NT2/D1 (cell line): ENCODE results near the gene MAP3K20.
"Not testable (repeated sequence)": the region's sequence is repeated elsewhere in the genome, so short reads cannot be mapped to it uniquely, and the experiment has no call there.

Source experiments
- DNase-seq: peaks from one replicate; pipeline ENCODE4 v3.0.0-alpha.2; 2011; ENCODE audit warnings: low read depth, low spot score
- H3K27me3 ChIP-seq: 2 replicates; pipeline ENCODE4 v1.6.0; 2011; ENCODE audit warnings: mild to moderate bottlenecking; ENCODE audit not compliant: insufficient read length, insufficient read depth
- H3K36me3 ChIP-seq: 2 replicates; pipeline ENCODE4 v1.6.1; 2011; ENCODE audit warnings: mild to moderate bottlenecking, low read length, mixed read lengths; ENCODE audit not compliant: insufficient read depth, insufficient read length
- H3K4me1 ChIP-seq: 2 replicates; pipeline ENCODE4 v1.5.1; 2011; ENCODE audit not compliant: insufficient read depth, insufficient read length
- H3K4me3 ChIP-seq: 2 replicates; pipeline ENCODE4 v1.5.1; 2011; ENCODE audit warnings: low read depth; ENCODE audit not compliant: insufficient read length
- H3K9ac ChIP-seq: 2 replicates; pipeline ENCODE4 v1.6.0; 2011; ENCODE audit warnings: low read depth; ENCODE audit not compliant: insufficient read length
- H3K9me3 ChIP-seq: 2 replicates; pipeline ENCODE4 v1.5.1; 2011; ENCODE audit warnings: mild to moderate bottlenecking, low read length; ENCODE audit not compliant: insufficient read depth
- SUZ12 ChIP-seq: IDR thresholded peaks from 2 replicates; pipeline ENCODE4 v1.6.1; 2011; ENCODE audit not compliant: insufficient read length, insufficient read depth; ENCODE audit errors: extremely low read depth
- YY1 ChIP-seq: IDR thresholded peaks from 2 replicates; pipeline ENCODE4 v1.6.1; 2011; ENCODE audit not compliant: insufficient read length, insufficient read depth
- ZNF274 ChIP-seq: IDR thresholded peaks from 2 replicates; pipeline ENCODE4 v1.6.1; 2011; ENCODE audit warnings: mild to moderate bottlenecking, low read depth, low read length

MAP3K20 gene

DNA sequence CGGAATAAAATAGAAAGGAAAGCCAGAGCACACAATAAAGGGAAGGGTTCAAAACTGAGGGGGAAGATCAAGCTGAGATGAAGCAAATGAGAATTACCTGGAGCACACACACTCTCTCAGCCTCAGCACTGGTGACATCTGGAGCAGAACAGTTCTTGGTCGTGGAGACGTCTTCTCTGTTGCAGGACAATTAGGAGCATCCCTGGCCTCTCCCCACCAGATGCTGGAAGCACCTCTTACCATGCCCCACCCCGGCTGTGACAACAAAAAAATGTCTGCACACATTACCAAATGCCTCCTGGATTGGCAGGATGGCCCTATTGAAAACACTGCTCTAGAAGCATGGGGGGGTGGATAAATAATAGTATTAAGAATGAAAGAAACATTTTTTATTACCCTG lies 43.6 kb upstream of the MAP3K20 start:
- H3K36me3 ChIP-seq = no peaks in the 10 kb centered on the region
- no peaks in the 10 kb centered on the region for H3K27me3 ChIP-seq
- no peak overlapping the region for H3K9ac ChIP-seq
- H3K4me1 ChIP-seq = no peaks in the 10 kb centered on the region
- TF ChIP-seq YY1 (no peak), SUZ12 (no peak), ZNF274 (no peak)
- no peaks in the 10 kb centered on the region for H3K9me3 ChIP-seq
- H3K4me3 ChIP-seq = no peak overlapping the region
- DNase-seq = no peak

DNA sequence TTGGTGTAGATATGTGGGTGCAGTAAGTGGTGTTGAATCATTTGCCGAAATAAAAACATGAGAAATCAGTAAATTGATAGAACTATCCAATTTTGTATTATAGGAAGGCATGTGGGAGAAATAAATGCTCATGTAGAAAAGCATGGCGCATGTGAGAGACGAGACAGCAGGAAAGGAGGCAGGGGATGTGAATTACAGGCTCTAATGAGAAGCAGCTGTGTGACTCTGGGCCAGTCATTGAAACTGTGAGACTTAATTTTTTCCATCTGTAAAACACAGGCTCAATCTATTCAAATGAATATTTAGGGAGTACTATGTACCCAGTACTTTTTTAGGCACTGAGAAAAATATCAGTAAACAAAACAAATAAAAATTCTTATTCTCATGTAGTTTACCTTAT lies 42.6 kb upstream of the MAP3K20 start:
- Histone ChIP-seq H3K36me3 (no peaks in the 10 kb centered on the region), H3K27me3 (no peaks in the 10 kb centered on the region), H3K9ac (no peak overlapping the region), H3K4me1 (peaks cover 2% of the 10 kb centered on the region), H3K4me3 (no peak overlapping the region), H3K9me3 (no peaks in the 10 kb centered on the region)
- DNase-seq = no peak
- TF ChIP-seq YY1 (no peak), ZNF274 (no peak), SUZ12 (no peak)

DNA sequence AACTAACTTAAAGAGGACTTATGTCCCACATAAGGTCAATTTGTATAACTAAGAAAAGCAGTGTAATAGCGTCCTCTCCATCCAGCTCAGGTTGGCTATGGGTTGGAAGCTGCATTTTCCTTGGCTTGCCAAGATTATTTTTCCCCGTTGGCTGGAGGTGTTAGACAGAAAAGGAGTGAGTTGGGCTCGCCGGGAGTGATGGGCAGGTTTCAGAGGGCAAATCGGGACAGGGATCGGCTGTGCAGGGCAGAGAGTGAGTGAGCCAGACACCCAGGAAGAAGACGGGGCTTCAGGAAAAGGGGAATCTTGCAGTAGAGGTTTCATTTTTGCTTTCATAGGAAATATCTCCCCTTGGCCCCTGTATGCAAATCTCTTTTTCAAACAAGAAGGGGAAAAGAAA lies 41.5 kb upstream of the MAP3K20 start:
- H3K9ac ChIP-seq = no peak overlapping the region
- H3K36me3 ChIP-seq = no peaks in the 10 kb centered on the region
- no peak overlapping the region for H3K4me3 ChIP-seq
- H3K9me3 ChIP-seq = no peaks in the 10 kb centered on the region
- no peak for DNase-seq
- H3K27me3 ChIP-seq = no peaks in the 10 kb centered on the region
- TF ChIP-seq SUZ12 (no peak), ZNF274 (no peak), YY1 (no peak)
- peaks cover 2% of the 10 kb centered on the region for H3K4me1 ChIP-seq

DNA sequence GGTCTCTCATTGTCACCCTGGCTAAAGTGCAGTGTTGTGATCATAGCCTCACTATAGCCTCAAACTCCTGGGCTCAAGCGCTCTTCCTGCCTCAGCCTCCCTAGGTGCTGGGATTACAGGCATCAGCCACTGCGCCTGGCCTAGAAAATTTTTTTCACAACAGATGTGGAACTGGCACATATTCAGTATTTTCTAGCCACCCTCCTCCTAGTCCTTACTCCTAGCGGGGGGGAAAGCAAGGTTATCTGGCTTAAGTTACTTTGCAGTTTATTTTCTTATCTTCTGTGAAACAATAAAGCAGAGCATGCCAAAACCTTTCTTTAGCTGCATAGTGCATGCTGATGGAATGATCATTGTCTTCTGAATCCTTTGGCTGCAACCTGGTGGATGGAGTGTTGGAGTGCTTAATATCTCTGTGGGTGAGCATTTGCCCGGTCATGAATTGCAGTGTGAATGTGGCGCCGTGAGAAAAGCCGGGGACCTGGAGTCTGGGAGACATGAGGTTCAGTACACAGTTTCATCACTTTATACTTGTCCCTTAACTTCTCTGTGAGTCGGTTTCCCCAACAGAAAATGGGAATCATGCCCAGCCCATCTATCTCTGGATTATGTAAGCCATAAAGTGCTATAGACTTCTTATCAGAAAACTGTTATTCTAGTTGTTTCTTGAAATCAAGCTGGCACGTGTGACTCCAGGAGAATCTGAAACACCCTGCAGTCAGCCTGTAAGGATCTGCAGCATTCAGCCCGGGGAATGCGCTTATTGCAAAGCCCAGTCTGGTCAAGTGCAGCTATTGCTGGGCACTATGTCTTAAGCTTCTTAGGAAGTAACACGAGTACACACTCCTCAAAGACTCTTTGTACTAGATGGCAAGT lies 38.2 kb upstream of the MAP3K20 start:
- no peaks in the 10 kb centered on the region for H3K36me3 ChIP-seq
- H3K9ac ChIP-seq = no peak overlapping the region
- TF ChIP-seq SUZ12 (no peak), ZNF274 (no peak), YY1 (no peak)
- H3K27me3 ChIP-seq = no peaks in the 10 kb centered on the region
- H3K4me3 ChIP-seq = no peak overlapping the region
- H3K4me1 ChIP-seq = peaks cover 2% of the 10 kb centered on the region
- DNase-seq = no peak
- H3K9me3 ChIP-seq = no peaks in the 10 kb centered on the region

DNA sequence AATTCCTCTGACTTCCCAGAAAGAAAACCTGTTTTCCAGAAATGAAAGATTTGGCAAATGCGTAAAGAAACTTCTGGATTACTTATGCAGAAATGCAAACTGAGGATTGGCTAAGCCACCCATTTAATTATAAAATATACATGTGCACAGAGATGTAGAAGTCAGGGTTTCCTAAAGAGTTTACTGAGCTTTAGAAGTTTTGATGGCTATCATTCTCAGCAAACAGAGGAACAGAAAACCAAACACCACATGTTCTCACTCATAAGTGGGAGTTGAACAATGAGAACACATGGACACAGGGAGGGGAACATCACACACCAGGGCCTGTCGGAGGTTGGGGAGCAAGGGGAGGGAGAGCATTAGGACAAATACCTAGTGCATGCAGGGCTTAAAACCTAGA lies 37.4 kb upstream of the MAP3K20 start:
- not testable (repeated sequence) for H3K27me3 ChIP-seq, DNase-seq, H3K36me3 ChIP-seq, H3K9me3 ChIP-seq, H3K4me3 ChIP-seq, H3K9ac ChIP-seq, H3K4me1 ChIP-seq

DNA sequence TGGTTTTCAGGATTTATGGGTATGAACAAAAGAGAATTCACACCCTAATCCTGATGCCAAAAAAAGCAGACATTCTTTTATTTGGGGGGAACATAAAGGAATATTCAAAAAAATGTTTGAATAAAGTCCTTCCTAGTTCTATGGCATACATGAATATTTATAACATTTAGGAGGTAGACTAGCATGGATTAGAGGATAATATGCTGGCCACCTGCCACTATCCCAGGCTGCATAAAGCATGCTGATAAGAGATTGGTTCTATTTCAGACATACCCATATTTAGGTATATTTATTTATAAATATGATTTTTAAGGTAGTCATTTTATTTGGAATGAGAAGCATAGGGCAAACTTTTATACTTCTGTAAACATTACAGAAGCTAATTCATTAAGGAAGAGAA lies 34.9 kb upstream of the MAP3K20 start:
- DNase-seq = no peak
- no peak overlapping the region for H3K9ac ChIP-seq
- no peak overlapping the region for H3K4me3 ChIP-seq
- H3K4me1 ChIP-seq = peaks cover 2% of the 10 kb centered on the region
- no peaks in the 10 kb centered on the region for H3K36me3 ChIP-seq
- TF ChIP-seq YY1 (no peak), SUZ12 (no peak), ZNF274 (no peak)
- H3K9me3 ChIP-seq = no peaks in the 10 kb centered on the region
- H3K27me3 ChIP-seq = no peaks in the 10 kb centered on the region

DNA sequence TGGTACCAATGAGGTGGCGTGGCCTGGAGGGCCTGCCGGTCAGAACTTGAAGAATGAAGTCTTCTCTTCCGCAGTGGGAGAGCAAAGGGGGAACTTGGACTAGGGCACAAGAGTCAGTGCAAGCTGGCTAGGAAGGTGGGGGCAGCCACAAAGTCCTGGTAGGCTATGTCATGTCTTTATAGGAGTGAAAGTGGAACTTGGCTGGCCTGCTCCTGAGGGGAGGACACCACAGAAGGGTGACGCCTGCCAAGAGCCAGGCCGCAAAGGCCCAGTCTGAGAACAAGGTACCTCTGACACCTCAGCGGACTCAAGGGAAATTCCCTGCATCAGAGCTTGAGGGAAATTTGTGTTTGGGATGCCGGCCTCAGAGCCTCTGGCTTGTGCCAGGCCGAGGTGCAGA lies 32.2 kb upstream of the MAP3K20 start:
- no peak for DNase-seq
- H3K4me3 ChIP-seq = no peak overlapping the region
- TF ChIP-seq ZNF274 (no peak), YY1 (no peak), SUZ12 (no peak)
- no peak overlapping the region for H3K9ac ChIP-seq
- H3K36me3 ChIP-seq = no peaks in the 10 kb centered on the region
- H3K4me1 ChIP-seq = no peaks in the 10 kb centered on the region
- no peaks in the 10 kb centered on the region for H3K27me3 ChIP-seq
- H3K9me3 ChIP-seq = no peaks in the 10 kb centered on the region
